ENCODE measurements around the gene IL11. TPM values are rescaled to one million over a fixed set of nuclear protein-coding genes. Genes with fewer than 3 reads are reported as not detected.

Gene IL11
- total RNA-seq, 1 donor from 2014 or later = 3.1 TPM

- Mint-ChIP-seq H3K27ac (ENCODE audit: unreplicated experiment) (peak overlapping the region; percentile 24), H3K36me3 (ENCODE audit: low read depth) (no peaks in the 10 kb centered on the region), H3K9me3 (ENCODE audit: low read depth) (no peaks in the 10 kb centered on the region), H3K4me1 (ENCODE audit: low read depth) (peaks cover 22% of the 10 kb centered on the region), H3K27me3 (ENCODE audit: low read depth) (no peaks in the 10 kb centered on the region), H3K4me3 (ENCODE audit: unreplicated experiment) (no peak overlapping the region)
- no peak for TF ChIP-seq CTCF (IDR thresholded peaks at IDR 0.05)
- no peak for DNase-seq (ENCODE audit: low spot score)
These were observed 3.2 kb upstream of the IL11 start for GRCh38 chr19:55373306-55373992.

GRCh38 chr19:55372316-55373081 is 2.2 kb upstream of the IL11 start:
- no peaks in the 10 kb centered on the region for H3K9me3 Mint-ChIP-seq (ENCODE audit: low read depth)
- no peaks in the 10 kb centered on the region for H3K36me3 Mint-ChIP-seq (ENCODE audit: low read depth)
- H3K4me1 Mint-ChIP-seq (ENCODE audit: low read depth) = peaks cover 22% of the 10 kb centered on the region
- DNase-seq (ENCODE audit: low spot score) = no peak
- peak overlapping the region; percentile 9 for H3K27ac Mint-ChIP-seq (ENCODE audit: unreplicated experiment)
- no peak overlapping the region for H3K4me3 Mint-ChIP-seq (ENCODE audit: unreplicated experiment)
- TF ChIP-seq CTCF (IDR thresholded peaks at IDR 0.05) = no peak
- no peaks in the 10 kb centered on the region for H3K27me3 Mint-ChIP-seq (ENCODE audit: low read depth)

GRCh38 chr19:55369653-55370304 is 484 bp downstream of the IL11 start:
- H3K27ac Mint-ChIP-seq (ENCODE audit: unreplicated experiment) = peak overlapping the region; percentile 45
- DNase-seq (ENCODE audit: low spot score) = no peak
- no peaks in the 10 kb centered on the region for H3K9me3 Mint-ChIP-seq (ENCODE audit: low read depth)
- peak overlapping the region; percentile 74 for H3K4me3 Mint-ChIP-seq (ENCODE audit: unreplicated experiment)
- H3K36me3 Mint-ChIP-seq (ENCODE audit: low read depth) = no peaks in the 10 kb centered on the region
- H3K27me3 Mint-ChIP-seq (ENCODE audit: low read depth) = no peaks in the 10 kb centered on the region
- TF ChIP-seq CTCF (IDR thresholded peaks at IDR 0.05) = no peak
- peaks cover 22% of the 10 kb centered on the region for H3K4me1 Mint-ChIP-seq (ENCODE audit: low read depth)

GRCh38 chr19:55368701-55369563 is 1.3 kb downstream of the IL11 start:
- Mint-ChIP-seq H3K36me3 (ENCODE audit: low read depth) (no peaks in the 10 kb centered on the region), H3K4me3 (ENCODE audit: unreplicated experiment) (peak overlapping the region; percentile 33), H3K27ac (ENCODE audit: unreplicated experiment) (peak overlapping the region; percentile 45), H3K4me1 (ENCODE audit: low read depth) (peaks cover 29% of the 10 kb centered on the region), H3K27me3 (ENCODE audit: low read depth) (no peaks in the 10 kb centered on the region), H3K9me3 (ENCODE audit: low read depth) (no peaks in the 10 kb centered on the region)
- DNase-seq (ENCODE audit: low spot score) = no peak
- TF ChIP-seq CTCF (IDR thresholded peaks at IDR 0.05) = no peak
